C4-2B (cell line): ENCODE results near the gene CAMK1.

Source experiments
- CTCF ChIP-seq: fragments of 450-650 bp; conservative IDR thresholded peaks from 2 replicates; pipeline ENCODE4 v1.5.1; 2017; ENCODE audit warnings: mild to moderate bottlenecking
- ZFX ChIP-seq: fragments of 450-650 bp; IDR thresholded peaks from 2 replicates; pipeline ENCODE4 v1.6.1; 2017

- TF ChIP-seq CTCF (no peak), ZFX (no peak)
Observed at GRCh38 chr3:9749645-9750555, 19.8 kb downstream of the CAMK1 start, which contains the start of gene OGG1.
